ENCODE results near the gene SOX11.
A peak's percentile ranks its signal among the peaks of the same experiment; 100 is the strongest.

Gene SOX11

GRCh38 chr2:5723791-5724735 lies 31.9 kb downstream of the SOX11 start:
- Histone ChIP-seq H3K4me3 (ENCODE audit: low read length in 2 of 2) (no peak overlapping the region), H3K9me3 (ENCODE audit: control insufficient read depth in 2 of 2, low read length in 2 of 2) (no peaks in the 10 kb centered on the region), H3K36me3 (ENCODE audit: control insufficient read depth in 2 of 2, insufficient read depth in 2 of 2, low read length in 2 of 2) (no peaks in the 10 kb centered on the region), H3K27me3 (ENCODE audit: control insufficient read depth in 1 of 2, insufficient read depth in 2 of 2, low read length in 2 of 2) (no peaks in the 10 kb centered on the region), H3K4me1 (ENCODE audit: control insufficient read depth, insufficient read depth, low read length) (peaks cover 8% of the 10 kb centered on the region), H3K27ac (ENCODE audit: low read length) (no peak overlapping the region), H3K9ac (ENCODE audit: low read length in 2 of 2) (no peak overlapping the region)

DNA sequence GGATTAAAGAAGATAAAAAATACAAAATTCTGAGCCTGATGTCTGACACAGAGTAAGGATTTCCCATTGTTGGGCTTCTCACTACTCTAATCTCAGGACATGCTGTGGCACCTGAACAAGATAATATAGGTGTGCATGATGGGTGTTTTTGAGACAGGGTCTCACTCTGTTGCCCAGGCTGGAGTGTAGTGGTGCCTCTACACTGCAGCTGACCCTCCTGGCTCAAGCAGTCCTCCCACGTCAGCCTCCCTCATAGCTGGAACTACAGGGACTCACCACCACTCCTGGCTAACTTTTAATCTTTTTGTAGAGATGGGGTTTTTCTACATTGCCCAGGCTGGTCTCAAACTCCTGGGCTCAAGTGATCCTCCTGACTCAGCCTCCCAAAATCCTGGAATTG lies 32.9 kb downstream of the SOX11 start:
- peaks cover 8% of the 10 kb centered on the region for H3K4me1 ChIP-seq (ENCODE audit: control insufficient read depth, insufficient read depth, low read length)
- H3K27me3 ChIP-seq (ENCODE audit: control insufficient read depth in 1 of 2, insufficient read depth in 2 of 2, low read length in 2 of 2) = no peaks in the 10 kb centered on the region
- H3K4me3 ChIP-seq (ENCODE audit: low read length in 2 of 2) = no peak overlapping the region
- no peak overlapping the region for H3K27ac ChIP-seq (ENCODE audit: low read length)
- H3K9me3 ChIP-seq (ENCODE audit: control insufficient read depth in 2 of 2, low read length in 2 of 2) = no peaks in the 10 kb centered on the region
- H3K36me3 ChIP-seq (ENCODE audit: control insufficient read depth in 2 of 2, insufficient read depth in 2 of 2, low read length in 2 of 2) = no peaks in the 10 kb centered on the region
- H3K9ac ChIP-seq (ENCODE audit: low read length in 2 of 2) = no peak overlapping the region

DNA sequence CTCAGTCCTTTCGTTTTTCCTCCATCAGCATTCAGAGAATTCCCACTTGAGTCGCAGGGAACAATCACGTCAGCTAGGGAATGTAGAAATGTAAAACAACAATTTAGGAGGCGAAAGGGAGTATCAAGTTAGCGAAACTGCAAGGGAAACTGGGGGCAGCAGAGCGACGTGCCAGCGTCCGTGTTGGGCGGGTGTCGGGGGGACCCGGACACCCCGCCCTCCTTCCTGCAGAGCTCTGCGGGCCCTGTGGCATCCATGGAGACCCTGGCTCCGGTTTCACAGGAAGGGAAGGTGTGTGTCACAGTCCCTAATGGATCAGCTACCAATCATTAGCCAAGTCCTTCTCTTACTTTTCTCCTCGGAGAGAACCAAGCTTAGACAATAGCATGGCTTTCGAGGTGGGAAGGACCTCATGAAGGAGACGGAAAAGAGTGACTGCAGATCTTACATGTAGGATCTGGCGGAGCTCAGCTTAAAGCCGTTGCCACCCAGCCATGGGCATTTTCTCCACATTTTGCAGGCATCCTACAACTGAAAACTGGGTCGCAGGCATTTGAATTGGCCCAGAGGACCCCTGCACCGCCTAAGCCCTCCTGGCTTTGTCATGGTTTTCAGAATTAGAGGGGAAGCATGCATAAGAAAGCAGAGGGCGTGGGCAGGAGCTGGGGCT lies 33.7 kb downstream of the SOX11 start:
- Histone ChIP-seq H3K9ac (ENCODE audit: low read length in 2 of 2) (no peak overlapping the region), H3K27me3 (ENCODE audit: control insufficient read depth in 1 of 2, insufficient read depth in 2 of 2, low read length in 2 of 2) (no peaks in the 10 kb centered on the region), H3K27ac (ENCODE audit: low read length) (no peak overlapping the region), H3K4me3 (ENCODE audit: low read length in 2 of 2) (peak overlapping the region in 1 of 2 donors; percentile 52), H3K36me3 (ENCODE audit: control insufficient read depth in 2 of 2, insufficient read depth in 2 of 2, low read length in 2 of 2) (no peaks in the 10 kb centered on the region), H3K9me3 (ENCODE audit: control insufficient read depth in 2 of 2, low read length in 2 of 2) (no peaks in the 10 kb centered on the region), H3K4me1 (ENCODE audit: control insufficient read depth, insufficient read depth, low read length) (peaks cover 8% of the 10 kb centered on the region)

- no peak overlapping the region for H3K27ac ChIP-seq (ENCODE audit: low read length)
- H3K9ac ChIP-seq (ENCODE audit: low read length in 2 of 2) = no peak overlapping the region
- H3K36me3 ChIP-seq (ENCODE audit: control insufficient read depth in 2 of 2, insufficient read depth in 2 of 2, low read length in 2 of 2) = no peaks in the 10 kb centered on the region
- H3K9me3 ChIP-seq (ENCODE audit: control insufficient read depth in 2 of 2, low read length in 2 of 2) = no peaks in the 10 kb centered on the region
- H3K4me3 ChIP-seq (ENCODE audit: low read length in 2 of 2) = no peak overlapping the region
- no peaks in the 10 kb centered on the region for H3K27me3 ChIP-seq (ENCODE audit: control insufficient read depth in 1 of 2, insufficient read depth in 2 of 2, low read length in 2 of 2)
- peaks cover 8% of the 10 kb centered on the region for H3K4me1 ChIP-seq (ENCODE audit: control insufficient read depth, insufficient read depth, low read length)
These were observed 35.1 kb downstream of the SOX11 start for GRCh38 chr2:5727235-5727634.

GRCh38 chr2:5729416-5729815 lies 37.2 kb downstream of the SOX11 start:
- H3K27me3 ChIP-seq (ENCODE audit: control insufficient read depth in 1 of 2, insufficient read depth in 2 of 2, low read length in 2 of 2) = no peaks in the 10 kb centered on the region
- H3K4me3 ChIP-seq (ENCODE audit: low read length in 2 of 2) = no peak overlapping the region
- H3K36me3 ChIP-seq (ENCODE audit: control insufficient read depth in 2 of 2, insufficient read depth in 2 of 2, low read length in 2 of 2) = no peaks in the 10 kb centered on the region
- H3K9ac ChIP-seq (ENCODE audit: low read length in 2 of 2) = no peak overlapping the region
- H3K27ac ChIP-seq (ENCODE audit: low read length) = no peak overlapping the region
- no peaks in the 10 kb centered on the region for H3K9me3 ChIP-seq (ENCODE audit: control insufficient read depth in 2 of 2, low read length in 2 of 2)
- peaks cover 5% of the 10 kb centered on the region for H3K4me1 ChIP-seq (ENCODE audit: control insufficient read depth, insufficient read depth, low read length)

DNA sequence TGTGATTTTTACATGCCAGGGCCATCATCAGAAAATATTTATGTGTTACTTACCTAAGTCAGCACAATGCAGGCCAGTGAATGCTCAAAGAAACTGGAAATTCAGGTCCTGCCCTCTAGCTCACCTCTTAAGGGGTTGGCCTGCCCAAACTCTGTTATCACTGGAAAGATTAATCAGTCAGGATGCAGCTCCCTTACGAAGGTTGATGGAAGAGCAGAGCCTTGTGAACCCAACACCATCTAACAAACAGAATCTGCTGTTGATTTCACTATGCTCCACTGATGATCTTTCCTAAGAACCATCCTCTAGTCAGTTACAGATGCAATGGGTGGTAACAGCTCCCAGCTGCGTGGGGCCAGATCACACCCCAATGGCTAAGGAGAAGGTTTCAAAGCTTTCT lies 38.2 kb downstream of the SOX11 start:
- H3K9ac ChIP-seq (ENCODE audit: low read length in 2 of 2) = no peak overlapping the region
- H3K4me1 ChIP-seq (ENCODE audit: control insufficient read depth, insufficient read depth, low read length) = no peaks in the 10 kb centered on the region
- H3K27ac ChIP-seq (ENCODE audit: low read length) = no peak overlapping the region
- no peaks in the 10 kb centered on the region for H3K9me3 ChIP-seq (ENCODE audit: control insufficient read depth in 2 of 2, low read length in 2 of 2)
- H3K4me3 ChIP-seq (ENCODE audit: low read length in 2 of 2) = no peak overlapping the region
- no peaks in the 10 kb centered on the region for H3K36me3 ChIP-seq (ENCODE audit: control insufficient read depth in 2 of 2, insufficient read depth in 2 of 2, low read length in 2 of 2)
- no peaks in the 10 kb centered on the region for H3K27me3 ChIP-seq (ENCODE audit: control insufficient read depth in 1 of 2, insufficient read depth in 2 of 2, low read length in 2 of 2)

- H3K4me3 ChIP-seq (ENCODE audit: low read length in 2 of 2) = no peak overlapping the region
- no peaks in the 10 kb centered on the region for H3K9me3 ChIP-seq (ENCODE audit: control insufficient read depth in 2 of 2, low read length in 2 of 2)
- H3K36me3 ChIP-seq (ENCODE audit: control insufficient read depth in 2 of 2, insufficient read depth in 2 of 2, low read length in 2 of 2) = no peaks in the 10 kb centered on the region
- no peak overlapping the region for H3K9ac ChIP-seq (ENCODE audit: low read length in 2 of 2)
- H3K27me3 ChIP-seq (ENCODE audit: control insufficient read depth in 1 of 2, insufficient read depth in 2 of 2, low read length in 2 of 2) = no peaks in the 10 kb centered on the region
- no peak overlapping the region for H3K27ac ChIP-seq (ENCODE audit: low read length)
- no peaks in the 10 kb centered on the region for H3K4me1 ChIP-seq (ENCODE audit: control insufficient read depth, insufficient read depth, low read length)
These were observed 42.8 kb downstream of the SOX11 start for GRCh38 chr2:5734859-5735520.

DNA sequence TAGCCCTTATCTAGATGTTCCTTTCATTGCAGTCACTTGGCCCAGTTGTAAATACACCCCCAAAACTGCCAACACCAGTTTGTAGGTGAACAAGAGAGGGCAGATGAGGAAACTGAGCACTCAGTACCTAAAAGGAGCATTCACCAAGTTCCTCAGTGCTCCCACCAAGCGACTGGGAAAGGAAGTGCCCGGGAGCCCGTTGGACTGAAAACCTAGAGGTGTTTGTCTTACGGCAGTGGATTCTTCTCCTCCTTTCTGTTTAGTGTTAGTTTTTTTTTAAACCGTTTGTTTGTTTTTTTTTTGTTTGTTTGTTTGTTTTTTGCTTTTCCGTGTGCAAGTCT lies 43.3 kb downstream of the SOX11 start:
- H3K9me3 ChIP-seq (ENCODE audit: control insufficient read depth in 2 of 2, low read length in 2 of 2) = peaks cover 0 to 3% of the 10 kb centered on the region in 2 donors
- no peak overlapping the region for H3K9ac ChIP-seq (ENCODE audit: low read length in 2 of 2)
- H3K4me1 ChIP-seq (ENCODE audit: control insufficient read depth, insufficient read depth, low read length) = no peaks in the 10 kb centered on the region
- no peaks in the 10 kb centered on the region for H3K27me3 ChIP-seq (ENCODE audit: control insufficient read depth in 1 of 2, insufficient read depth in 2 of 2, low read length in 2 of 2)
- no peak overlapping the region for H3K27ac ChIP-seq (ENCODE audit: low read length)
- H3K36me3 ChIP-seq (ENCODE audit: control insufficient read depth in 2 of 2, insufficient read depth in 2 of 2, low read length in 2 of 2) = no peaks in the 10 kb centered on the region
- H3K4me3 ChIP-seq (ENCODE audit: low read length in 2 of 2) = no peak overlapping the region

DNA sequence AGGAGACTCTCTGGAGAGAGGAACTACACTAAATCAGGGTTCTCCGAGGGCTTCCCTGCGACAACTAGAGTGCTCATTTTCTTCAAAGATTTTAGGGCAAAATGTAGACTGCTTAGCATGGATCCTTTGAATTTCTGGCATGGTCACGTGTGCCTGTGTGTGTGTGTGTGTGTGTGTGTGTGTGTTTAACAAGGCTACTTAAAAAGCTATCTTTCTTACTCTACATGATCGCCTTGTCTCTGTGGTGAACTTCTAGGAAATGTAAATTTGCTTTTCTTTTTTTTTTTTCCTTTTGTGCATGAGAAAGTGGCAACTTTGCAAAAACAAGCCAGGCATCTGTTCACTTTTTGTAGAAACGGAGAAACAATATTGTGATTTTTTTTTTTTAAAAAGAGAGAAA lies 43.9 kb downstream of the SOX11 start:
- Histone ChIP-seq H3K27ac (ENCODE audit: low read length) (no peak overlapping the region), H3K4me1 (ENCODE audit: control insufficient read depth, insufficient read depth, low read length) (peaks cover 2% of the 10 kb centered on the region), H3K27me3 (ENCODE audit: control insufficient read depth in 1 of 2, insufficient read depth in 2 of 2, low read length in 2 of 2) (no peaks in the 10 kb centered on the region), H3K36me3 (ENCODE audit: control insufficient read depth in 2 of 2, insufficient read depth in 2 of 2, low read length in 2 of 2) (no peaks in the 10 kb centered on the region), H3K4me3 (ENCODE audit: low read length in 2 of 2) (no peak overlapping the region), H3K9me3 (ENCODE audit: control insufficient read depth in 2 of 2, low read length in 2 of 2) (peaks cover 0 to 3% of the 10 kb centered on the region in 2 donors), H3K9ac (ENCODE audit: low read length in 2 of 2) (no peak overlapping the region)

- H3K9me3 ChIP-seq (ENCODE audit: control insufficient read depth in 2 of 2, low read length in 2 of 2) = peaks cover 0 to 3% of the 10 kb centered on the region in 2 donors
- no peaks in the 10 kb centered on the region for H3K36me3 ChIP-seq (ENCODE audit: control insufficient read depth in 2 of 2, insufficient read depth in 2 of 2, low read length in 2 of 2)
- H3K4me3 ChIP-seq (ENCODE audit: low read length in 2 of 2) = no peak overlapping the region
- no peak overlapping the region for H3K9ac ChIP-seq (ENCODE audit: low read length in 2 of 2)
- H3K27me3 ChIP-seq (ENCODE audit: control insufficient read depth in 1 of 2, insufficient read depth in 2 of 2, low read length in 2 of 2) = peaks cover 0 to 3% of the 10 kb centered on the region in 2 donors
- no peak overlapping the region for H3K27ac ChIP-seq (ENCODE audit: low read length)
- peaks cover 2% of the 10 kb centered on the region for H3K4me1 ChIP-seq (ENCODE audit: control insufficient read depth, insufficient read depth, low read length)
These were observed 44.7 kb downstream of the SOX11 start for GRCh38 chr2:5736886-5737285.
